ENCODE measurements around the gene BAZ2B. TPM values are rescaled to one million over a fixed set of nuclear protein-coding genes. Genes with fewer than 3 reads are reported as not detected.

The BAZ2B gene
- total RNA-seq, 6 experiments from 2014 or later = 18.0 to 32.8 (median 24.2) TPM

- peaks cover 0 to 16% (median 1%) of the 10 kb centered on the region in 4 donors for H3K4me1 ChIP-seq
- peak overlapping the region; percentile 97 to 98 (median 97) for H3K27ac ChIP-seq
Observed at GRCh38 chr2:159613651-159614285, 2.6 kb downstream of the BAZ2B start.

GRCh38 chr2:159613091-159613490, 3.3 kb downstream of the BAZ2B start:
- peak overlapping the region in 1 of 3 donors; percentile 97 for H3K27ac ChIP-seq
- intact Hi-C loops (cut with DNase I) = loop anchor here in 1 of 2 donors (10.0 kb wide), 1 partner anchor 102 kb away; the partner anchor contains the start of gene MARCHF7
- 55% methylated on average over 1 of the region's 1 CpG for WGBS (ENCODE audit: insufficient coverage, low coverage, low lambda C conversion rate, missing lambda C conversion rate)

More at GRCh38 chr2:159613651-159614285, 2.6 kb downstream of the BAZ2B start:
- intact Hi-C loops (cut with DNase I) = loop anchor here in 1 of 2 donors (10.0 kb wide), 1 partner anchor 101 kb away; the partner anchor contains the start of gene MARCHF7
- TF ChIP-seq, protein P1, sequence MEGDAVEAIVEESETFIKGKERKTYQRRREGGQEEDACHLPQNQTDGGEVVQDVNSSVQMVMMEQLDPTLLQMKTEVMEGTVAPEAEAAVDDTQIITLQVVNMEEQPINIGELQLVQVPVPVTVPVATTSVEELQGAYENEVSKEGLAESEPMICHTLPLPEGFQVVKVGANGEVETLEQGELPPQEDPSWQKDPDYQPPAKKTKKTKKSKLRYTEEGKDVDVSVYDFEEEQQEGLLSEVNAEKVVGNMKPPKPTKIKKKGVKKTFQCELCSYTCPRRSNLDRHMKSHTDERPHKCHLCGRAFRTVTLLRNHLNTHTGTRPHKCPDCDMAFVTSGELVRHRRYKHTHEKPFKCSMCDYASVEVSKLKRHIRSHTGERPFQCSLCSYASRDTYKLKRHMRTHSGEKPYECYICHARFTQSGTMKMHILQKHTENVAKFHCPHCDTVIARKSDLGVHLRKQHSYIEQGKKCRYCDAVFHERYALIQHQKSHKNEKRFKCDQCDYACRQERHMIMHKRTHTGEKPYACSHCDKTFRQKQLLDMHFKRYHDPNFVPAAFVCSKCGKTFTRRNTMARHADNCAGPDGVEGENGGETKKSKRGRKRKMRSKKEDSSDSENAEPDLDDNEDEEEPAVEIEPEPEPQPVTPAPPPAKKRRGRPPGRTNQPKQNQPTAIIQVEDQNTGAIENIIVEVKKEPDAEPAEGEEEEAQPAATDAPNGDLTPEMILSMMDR (IDR thresholded peaks at IDR 0.05) = no peak
- no peak for TF ChIP-seq POLR2A (IDR thresholded peaks at IDR 0.05)
- ATAC-seq (no peak), DNase-seq (no peak)
- Histone ChIP-seq H3K9me3 (no peaks in the 10 kb centered on the region), H3K27me3 (no peaks in the 10 kb centered on the region), H3K36me3 (no peaks in the 10 kb centered on the region), H3K4me3 (peak overlapping the region; percentile 66 to 68 (median 66))
- 0% methylated on average over 1 of the region's 1 CpG for WGBS (ENCODE audit: insufficient coverage, low coverage, low lambda C conversion rate, missing lambda C conversion rate)

DNA sequence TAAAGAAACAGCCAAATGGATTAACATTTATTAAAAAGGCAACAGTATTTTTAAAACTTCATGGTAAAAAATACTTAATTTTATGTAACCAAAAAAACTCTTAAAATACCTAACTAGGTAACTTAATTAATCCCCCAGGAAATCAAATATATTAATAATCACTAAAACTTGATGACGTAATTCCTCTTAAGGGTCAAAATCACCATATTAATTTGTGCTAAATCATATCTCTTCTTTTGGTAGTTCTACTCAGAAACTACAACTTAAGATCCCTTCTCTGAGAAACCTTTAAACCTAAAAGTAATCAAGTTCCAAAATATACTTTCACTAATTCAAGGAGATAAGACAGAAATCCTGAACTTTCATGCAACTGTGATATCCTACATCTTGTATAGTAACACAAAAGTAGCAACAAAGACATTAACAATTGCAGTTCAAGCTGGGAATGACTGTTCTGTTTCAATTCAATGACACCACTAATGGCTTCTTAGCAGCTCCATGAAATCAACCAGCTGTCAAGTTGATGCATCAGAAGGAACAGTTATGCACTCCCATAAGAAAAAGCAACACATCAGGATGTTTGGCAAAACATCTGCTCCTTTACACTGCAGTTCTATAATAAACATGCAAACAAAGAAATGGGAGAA, 4.0 kb downstream of the BAZ2B start:
- Histone ChIP-seq H3K4me1 (peaks cover 0 to 16% (median 0%) of the 10 kb centered on the region in 4 donors), H3K4me3 (no peak overlapping the region), H3K9me3 (no peaks in the 10 kb centered on the region), H3K36me3 (no peaks in the 10 kb centered on the region), H3K27ac (no peak overlapping the region), H3K27me3 (no peaks in the 10 kb centered on the region)
- TF ChIP-seq, protein P1 (IDR thresholded peaks at IDR 0.05) = no peak
- TF ChIP-seq POLR2A (IDR thresholded peaks at IDR 0.05) = no peak
- intact Hi-C loops (cut with DNase I) = loop anchor here in 1 of 2 donors (10.0 kb wide), 1 partner anchor 102 kb away; the partner anchor contains the start of gene MARCHF7
- no peak for ATAC-seq
- DNase-seq = no peak
- WGBS (ENCODE audit: insufficient coverage, low coverage, low lambda C conversion rate, missing lambda C conversion rate) = 61% methylated on average over 1 of the region's 1 CpG

More at GRCh38 chr2:159613091-159613490, 3.3 kb downstream of the BAZ2B start:
- ATAC-seq (no peak), DNase-seq (no peak)
- Histone ChIP-seq H3K27me3 (no peaks in the 10 kb centered on the region), H3K36me3 (no peaks in the 10 kb centered on the region), H3K9me3 (no peaks in the 10 kb centered on the region), H3K4me3 (peak overlapping the region in 2 of 3 donors; percentile 66 to 68), H3K4me1 (peaks cover 0 to 16% (median 0%) of the 10 kb centered on the region in 4 donors)
- TF ChIP-seq, protein P1 (IDR thresholded peaks at IDR 0.05) = no peak
- no peak for TF ChIP-seq POLR2A (IDR thresholded peaks at IDR 0.05)

GRCh38 chr2:159609811-159610549, 6.4 kb downstream of the BAZ2B start:
- no peak overlapping the region for H3K4me3 ChIP-seq
- ATAC-seq (peak; percentile 15 to 44 (median 40)), DNase-seq (no peak)
- H3K27me3 ChIP-seq = no peaks in the 10 kb centered on the region
- no peaks in the 10 kb centered on the region for H3K9me3 ChIP-seq
- intact Hi-C loops (cut with DNase I) = loop anchor here in 1 of 2 donors (10.0 kb wide), 1 partner anchor 105 kb away; the partner anchor contains the start of gene MARCHF7
- no peaks in the 10 kb centered on the region for H3K36me3 ChIP-seq
- peaks cover 0 to 31% (median 5%) of the 10 kb centered on the region in 4 donors for H3K4me1 ChIP-seq
- TF ChIP-seq, protein P1 (IDR thresholded peaks at IDR 0.05) = no peak
- no peak for TF ChIP-seq POLR2A (IDR thresholded peaks at IDR 0.05)
- H3K27ac ChIP-seq = peak overlapping the region in 1 of 3 donors; percentile 30
- 20% methylated on average over 4 of the region's 4 CpGs for WGBS (ENCODE audit: insufficient coverage, low coverage, low lambda C conversion rate, missing lambda C conversion rate)

Data from right lobe of liver (tissue), 6 donors.